HepG2 (cell line): ENCODE data around the gene MLH1. TPM values are rescaled to one million over a fixed set of nuclear protein-coding genes. Genes with fewer than 3 reads are reported as not detected.

Experiments
- ATAC-seq: fragments of 200-7000 bp; cut with Tn5 transposase; 3 replicates; pipeline ENCODE4 v1.9.1; 2020; ENCODE audit warnings: mild to moderate bottlenecking, moderate library complexity
- Bru-seq: library from RNA; stranded (reverse); fragments of 400-500 nt; gene quantifications from one replicate; lab custom pipeline; 2021; lab: Mats Ljungman, UMichigan
- BruChase-seq, 2 experiments: library from RNA; stranded (reverse); fragments of 400-500 nt; gene quantifications; one replicate each; lab custom pipeline; 2021; lab: Mats Ljungman, UMichigan
- BruUV-seq: library from RNA; stranded (reverse); fragments of 400-500 nt; replicated peaks from 2 replicates; lab custom pipeline; 2021; lab: Mats Ljungman, UMichigan
- CTCF ChIA-PET: fragments of 300-600 bp; formaldehyde crosslinking; extraction: SDS; loops from one replicate; lab custom pipeline; 2021; ENCODE audit warnings: low total read pairs, inconsistent platforms, low intra/inter-chr PET ratio; lab: Yijun Ruan, JAX
- POLR2A ChIA-PET: fragments of 350-600 bp; sonication (Branson Sonifier 250); formaldehyde crosslinking; loops from one replicate; lab custom pipeline; 2020; ENCODE audit warnings: antibody characterized with exemption, inconsistent platforms; lab: Yijun Ruan, JAX
- DNase-seq: peaks from one replicate; pipeline ENCODE4 v3.0.0-alpha.2; 2015; ENCODE audit warnings: low spot score
- FAIRE-seq: peaks from 3 replicates; lab custom pipeline; 2011; peaks lifted over from hg19 to GRCh38; lab: Jason Lieb, UNC
- H2AFZ ChIP-seq: one replicate; pipeline ENCODE4 v1.6.1; 2011; ENCODE audit warnings: low read length, inconsistent platforms
- H3K27ac ChIP-seq: fragments of 300-600 bp; 3 replicates; pipeline ENCODE4 v1.8.0; 2011; ENCODE audit warnings: mixed run types, mild to moderate bottlenecking, mixed read lengths, low read length, inconsistent platforms; ENCODE audit not compliant: insufficient read depth; ENCODE audit errors: extremely low read length
- H3K27me3 ChIP-seq, 2 experiments: fragments of 200-600 bp in 1 of 2; 2 replicates in 1 of 2; 3 replicates in 1 of 2; pipeline versions ENCODE4 v1.6.0 to v1.8.0; 2011; ENCODE audit warnings: low read length in 2 of 2, mild to moderate bottlenecking in 2 of 2, moderate library complexity in 2 of 2, inconsistent platforms in 1 of 2; ENCODE audit not compliant: insufficient read depth in 2 of 2, control insufficient read depth in 1 of 2
- H3K36me3 ChIP-seq, 2 experiments: fragments of 200-600 bp in 1 of 2; replicated peaks in 1 of 2; 2 replicates in 1 of 2; 3 replicates in 1 of 2; pipeline versions ENCODE4 v1.5.1 to v1.8.0; 2011; ENCODE audit warnings: low read length in 2 of 2, inconsistent platforms in 1 of 2; ENCODE audit not compliant: insufficient read depth in 2 of 2, control insufficient read depth in 1 of 2
- H3K4me1 ChIP-seq: 2 replicates; pipeline ENCODE4 v1.5.1; 2012; ENCODE audit warnings: low read length, inconsistent platforms; ENCODE audit not compliant: insufficient read depth
- H3K4me2 ChIP-seq: 2 replicates; pipeline ENCODE4 v1.6.0; 2011; ENCODE audit warnings: low read depth, low read length, inconsistent platforms
- H3K4me3 ChIP-seq, 3 experiments: fragments of 200-600 bp in 1 of 3; sonication (generic), shearing (Covaris generic) in 1 of 3; replicated peaks in 1 of 3; 2 replicates each; pipeline ENCODE4 v1.5.1; 2011 to 2016; ENCODE audit warnings: low read length in 3 of 3, inconsistent platforms in 2 of 3, low read depth in 2 of 3, mild to moderate bottlenecking in 2 of 3, control low read depth in 1 of 3, mixed read lengths in 1 of 3; ENCODE audit not compliant: insufficient read depth in 1 of 3
- H3K79me2 ChIP-seq: one replicate; pipeline ENCODE4 v1.6.1; 2011; ENCODE audit warnings: low read length, inconsistent platforms; ENCODE audit not compliant: insufficient read depth
- H3K9ac ChIP-seq: 2 replicates; pipeline ENCODE4 v1.6.0; 2011; ENCODE audit warnings: mild to moderate bottlenecking, low read depth, low read length, inconsistent platforms; ENCODE audit not compliant: insufficient read depth
- H3K9me3 ChIP-seq: 2 replicates; pipeline ENCODE4 v1.5.1; 2012; ENCODE audit warnings: mild to moderate bottlenecking, low read length
- H4K20me1 ChIP-seq: 2 replicates; pipeline ENCODE4 v1.6.0; 2011; ENCODE audit warnings: inconsistent platforms, mild to moderate bottlenecking, low read length, moderate library complexity; ENCODE audit not compliant: insufficient read depth
- ATF7 ChIP-seq, 2 experiments: fragments of 450-650 bp in 1 of 2; sonication (generic) in 1 of 2; formaldehyde crosslinking in 1 of 2; IDR thresholded peaks; 2 replicates each; pipeline versions ENCODE4 v1.4.0 to v1.6.1; 2016 to 2020; ENCODE audit warnings: antibody characterized with exemption in 1 of 2, mild to moderate bottlenecking in 1 of 2, missing genetic modification reagents in 1 of 2
- CC2D1A ChIP-seq: sonication (generic); formaldehyde crosslinking; IDR thresholded peaks from 2 replicates; pipeline ENCODE4 v1.8.1; 2023; ENCODE audit warnings: mild to moderate bottlenecking, missing genetic modification reagents
- FOSL2 ChIP-seq: sonication (generic); formaldehyde crosslinking; IDR thresholded peaks from 2 replicates; pipeline ENCODE4 v1.4.0; 2020; ENCODE audit warnings: missing genetic modification reagents
- KLF12 ChIP-seq: sonication (generic); formaldehyde crosslinking; IDR thresholded peaks from 2 replicates; pipeline ENCODE4 v1.4.0; 2020; ENCODE audit warnings: missing genetic modification reagents, borderline replicate concordance
- NCOR1 ChIP-seq: fragments of 200-600 bp; sonication (generic); IDR thresholded peaks from 2 replicates; pipeline ENCODE4 v1.7.0; 2017; ENCODE audit warnings: antibody characterized with exemption, low read length, borderline replicate concordance
- NR2F1 ChIP-seq, 2 experiments: fragments of 450-650 bp in 1 of 2; formaldehyde crosslinking in 1 of 2; IDR thresholded peaks; 2 replicates each; pipeline versions ENCODE4 v1.5.0 to v1.6.1; 2016 to 2020; ENCODE audit warnings: mild to moderate bottlenecking in 1 of 2, missing compliant biosample characterization in 1 of 2, missing genetic modification reagents in 1 of 2, moderate library complexity in 1 of 2
- ZBTB20 ChIP-seq: sonication (generic); formaldehyde crosslinking; IDR thresholded peaks from 2 replicates; pipeline ENCODE4 v1.8.1; 2023; ENCODE audit warnings: missing genetic modification reagents, low read depth, mild to moderate bottlenecking, borderline replicate concordance
- ZNF33B ChIP-seq: sonication (generic); formaldehyde crosslinking; IDR thresholded peaks from 2 replicates; pipeline ENCODE4 v1.5.1; 2020; ENCODE audit warnings: mild to moderate bottlenecking, missing genetic modification reagents
- ZNF816 ChIP-seq: sonication (generic); formaldehyde crosslinking; IDR thresholded peaks from 2 replicates; pipeline ENCODE4 v1.8.0; 2022; ENCODE audit warnings: missing genetic modification reagents, mild to moderate bottlenecking, borderline replicate concordance
- WGBS: methylation state at CpG from one replicate; pipeline ENCODE4 v1.1.6; 2017; ENCODE audit warnings: low lambda C conversion rate; 5-methylcytosine and 5-hydroxymethylcytosine counted together
- in situ Hi-C: cut with HindIII; loops from 2 replicates; pipeline ENCODE4 v1.10.0; 2017; ENCODE audit warnings: low pct_unique_long_range_greater_than_20kb; ENCODE audit not compliant: extremely low pct_ligation_motif_present
- intact Hi-C: fragments of 100-400 bp; cut with micrococcal nuclease; formaldehyde crosslinking; loops from one replicate; pipeline ENCODE4 v1.10.0; 2022; ENCODE audit not compliant: unreplicated experiment
- long read RNA-seq, 2 experiments: library from RNA in 1 of 2; library from polyadenylated mRNA in 1 of 2; stranded (forward) in 1 of 2; unstranded in 1 of 2; transcript quantifications; one replicate each; pipeline ENCODE4 v2.0.0, GENCODE V29; 2019 to 2022
- polyA minus RNA-seq, 3 experiments: library from RNA; depleted of rRNA, polyadenylated mRNA; stranded (reverse); fragments of >200 nt; gene quantifications; 2 replicates each; pipeline ENCODE4 v1.2.3, GENCODE V29; 2011; ENCODE audit warnings: low replicate concordance in 1 of 3
- polyA plus RNA-seq, 8 experiments: library from polyadenylated mRNA; depleted of rRNA in 3 of 8; stranded (reverse) in 7 of 8; unstranded in 1 of 8; fragments of >200 nt; fragmentation: Illumina TruSeq in 4 of 8; extraction: Trizol in 4 of 8; gene quantifications; 2 replicates each; pipeline versions ENCODE4 v1.2.1 to v1.2.3, GENCODE V29; 2011 to 2016; ENCODE audit warnings: low read depth in 4 of 8, missing spikeins in 1 of 8, mixed read lengths in 1 of 8; ENCODE audit not compliant: insufficient read depth in 1 of 8
- total RNA-seq, 5 experiments: library from RNA; depleted of rRNA; stranded (reverse); fragments of >200 nt; fragmentation: Illumina TruSeq; extraction: Trizol; gene quantifications; 2 replicates each; pipeline ENCODE4 v1.2.3, GENCODE V29; 2016; ENCODE audit warnings: low read depth in 1 of 5
- TF ChIP-seq, protein P1 (sequence below): sonication (generic); formaldehyde crosslinking; conservative IDR thresholded peaks from 2 replicates; pipeline ENCODE4 v1.4.0; 2020; ENCODE audit warnings: missing genetic modification reagents

MLH1 gene
- total RNA-seq (2016; rRNA removed; fragmentation: Illumina TruSeq; extraction: Trizol): 70.8 and 84.7 TPM in 2 replicates
- total RNA-seq (2016; cell fraction: cytosol; rRNA removed; fragmentation: Illumina TruSeq; extraction: Trizol; ENCODE audit: low read depth): 13.0 and 16.7 TPM in 2 replicates
- 75.1 and 87.2 TPM in 2 replicates for total RNA-seq (2016; cell fraction: insoluble cytoplasmic fraction; rRNA removed; fragmentation: Illumina TruSeq; extraction: Trizol)
- 23.8 and 30.0 TPM in 2 replicates for total RNA-seq (2016; cell fraction: membrane; rRNA removed; fragmentation: Illumina TruSeq; extraction: Trizol)
- total RNA-seq (2016; cell fraction: nucleus; rRNA removed; fragmentation: Illumina TruSeq; extraction: Trizol): 52.7 and 66.4 TPM in 2 replicates
- 25.5 and 29.5 TPM in 2 replicates for polyA plus RNA-seq (2011; rRNA removed)
- 16.4 and 20.2 TPM in 2 replicates for polyA plus RNA-seq (2011; cell fraction: cytosol; rRNA removed)
- polyA plus RNA-seq (2011; cell fraction: nucleus; rRNA removed): 22.3 and 23.9 TPM in 2 replicates
- 16.5 and 26.8 TPM in 2 replicates for polyA plus RNA-seq (2012)
- polyA plus RNA-seq (2016; cell fraction: cytosol; fragmentation: Illumina TruSeq; extraction: Trizol; ENCODE audit: low read depth): 5.0 and 6.5 TPM in 2 replicates
- 58.5 and 62.1 TPM in 2 replicates for polyA plus RNA-seq (2016; cell fraction: insoluble cytoplasmic fraction; fragmentation: Illumina TruSeq; extraction: Trizol; ENCODE audit: low read depth)
- polyA plus RNA-seq (2016; cell fraction: membrane; fragmentation: Illumina TruSeq; extraction: Trizol; ENCODE audit: low read depth): 15.7 and 18.4 TPM in 2 replicates
- 43.9 and 48.8 TPM in 2 replicates for polyA plus RNA-seq (2016; cell fraction: nucleus; fragmentation: Illumina TruSeq; extraction: Trizol; ENCODE audit: insufficient read depth, low read depth)
- 46.1 and 69.8 TPM in 2 replicates for polyA minus RNA-seq (2011; rRNA and poly(A)+ RNA removed; ENCODE audit: low replicate concordance)
- polyA minus RNA-seq (2011; cell fraction: cytosol; rRNA and poly(A)+ RNA removed): 22.7 and 24.0 TPM in 2 replicates
- polyA minus RNA-seq (2011; cell fraction: nucleus; rRNA and poly(A)+ RNA removed): 43.1 and 46.4 TPM in 2 replicates
- Bru-seq, nascent RNA: percentile 67 among the genes with signal in this experiment
- BruChase-seq, experiment 1, labeled RNA remaining after a 6-hour chase: percentile 54 among the genes with signal in this experiment
- percentile 67 among the genes with signal in this experiment for BruChase-seq, experiment 2, labeled RNA remaining after a 2-hour chase
- long read RNA-seq, experiment 1, transcript MLH1-201 (19 exons, 2,752 nt): major isoform, 19 of 45 reads
- long read RNA-seq, experiment 1, partial matches to known transcripts: 10 of 45 reads
- long read RNA-seq, experiment 1, other reads (novel, unspliced or antisense): 16 of 45 reads
- long read RNA-seq, experiment 2, transcript MLH1-201 (19 exons, 2,752 nt): major isoform, 10 of 33 reads
- long read RNA-seq, experiment 2, partial matches to known transcripts: 9 of 33 reads
- long read RNA-seq, experiment 2, other reads (novel, unspliced or antisense): 13 of 33 reads

- intact Hi-C loops: no loop called here
- Histone ChIP-seq H4K20me1 (peaks cover 20% of the 10 kb centered on the region), H3K4me2 (peak within 1 kb of the TSS; percentile 88), H2AFZ (peak within 1 kb of the TSS; percentile 72), H3K9me3 (no peaks in the 10 kb centered on the region), H3K27ac (peak within 1 kb of the TSS; percentile 96), H3K4me1 (peaks cover 36% of the 10 kb centered on the region), H3K4me3 (peak within 1 kb of the TSS; percentile 77 to 89 (median 82)), H3K27me3 (no peaks in the 10 kb centered on the region; a peak in 1 of 5 replicates), H3K79me2 (peaks cover 58% of the 10 kb centered on the region), H3K36me3 (peaks cover 2 to 14% of the 10 kb centered on the region in 2 experiments; a peak in 2 of 5 replicates), H3K9ac (peak within 1 kb of the TSS; percentile 97)
- CTCF ChIA-PET: no interaction called here
- DNase-seq (peak; percentile 100), ATAC-seq (peak; percentile 87), FAIRE-seq (peak; percentile 97)
- BruUV-seq: TSS peak; percentile 91
- 3% methylated on average over 15 of the region's 47 CpGs for WGBS
- in situ Hi-C loops: no loop called here
- POLR2A ChIA-PET: interaction anchor here (0.7 to 2.2 kb wide), 25 partner anchors 9 to 1172 kb away, joined by 3 to 11 read pairs (median 4); partner anchors contain the start of gene OXSR1
- TF ChIP-seq CC2D1A (CRISPR knock-in tag): no peak
- peak; percentile 90 for TF ChIP-seq KLF12 (CRISPR knock-in tag)
- TF ChIP-seq ZNF33B (CRISPR knock-in tag): no peak; the same call in 1 of the 2 replicates
- peak; percentile 34 for TF ChIP-seq FOSL2 (CRISPR knock-in tag)
- TF ChIP-seq ZNF816 (CRISPR knock-in tag): peak; percentile 25; the same call in 1 of the 2 replicates
- TF ChIP-seq, protein P1, sequence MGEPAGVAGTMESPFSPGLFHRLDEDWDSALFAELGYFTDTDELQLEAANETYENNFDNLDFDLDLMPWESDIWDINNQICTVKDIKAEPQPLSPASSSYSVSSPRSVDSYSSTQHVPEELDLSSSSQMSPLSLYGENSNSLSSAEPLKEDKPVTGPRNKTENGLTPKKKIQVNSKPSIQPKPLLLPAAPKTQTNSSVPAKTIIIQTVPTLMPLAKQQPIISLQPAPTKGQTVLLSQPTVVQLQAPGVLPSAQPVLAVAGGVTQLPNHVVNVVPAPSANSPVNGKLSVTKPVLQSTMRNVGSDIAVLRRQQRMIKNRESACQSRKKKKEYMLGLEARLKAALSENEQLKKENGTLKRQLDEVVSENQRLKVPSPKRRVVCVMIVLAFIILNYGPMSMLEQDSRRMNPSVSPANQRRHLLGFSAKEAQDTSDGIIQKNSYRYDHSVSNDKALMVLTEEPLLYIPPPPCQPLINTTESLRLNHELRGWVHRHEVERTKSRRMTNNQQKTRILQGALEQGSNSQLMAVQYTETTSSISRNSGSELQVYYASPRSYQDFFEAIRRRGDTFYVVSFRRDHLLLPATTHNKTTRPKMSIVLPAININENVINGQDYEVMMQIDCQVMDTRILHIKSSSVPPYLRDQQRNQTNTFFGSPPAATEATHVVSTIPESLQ (CRISPR knock-in tag): peak; percentile 73; the same call in 1 of the 2 replicates
- no peak for TF ChIP-seq NR2F1 (CRISPR knock-in tag; IDR thresholded peaks at IDR 0.05)
- peak; percentile 20; the same call in 1 of the 2 replicates for TF ChIP-seq ZBTB20 (CRISPR knock-in tag)
- TF ChIP-seq ATF7 (IDR thresholded peaks at IDR 0.05): no peak
- TF ChIP-seq ATF7 (CRISPR knock-in tag; IDR thresholded peaks at IDR 0.05): peak; percentile 29; the same call in 1 of the 2 replicates
- TF ChIP-seq NCOR1: peak; percentile 49; the same call in 1 of the 2 replicates
These were observed at the start of gene MLH1 for GRCh38 chr3:36993326-36994283. Gene MLH1 (plus strand): TSS chr3:36993518. CDS start chr3:36993548, 30 bp downstream.
